ENCODE data around the gene NCLN.

GRCh38 chr19:3225677-3226093 is 40.0 kb downstream of the NCLN start:
- no peak for TF ChIP-seq CTCF (IDR thresholded peaks at IDR 0.05)
- no peak for TF ChIP-seq POLR2A (IDR thresholded peaks at IDR 0.05)
